GM12865 (cell line): Measurements from ENCODE around the gene EEF1AKMT3.

Source experiments
- DNase-seq: peaks from one replicate; pipeline ENCODE4 v3.0.0; 2010; ENCODE audit warnings: low read depth
- H3K4me3 ChIP-seq: 2 replicates; pipeline ENCODE4 v1.5.1; 2011; ENCODE audit warnings: mild to moderate bottlenecking, low read depth, low read length, control low read depth
- CTCF ChIP-seq: IDR thresholded peaks from 2 replicates; pipeline ENCODE4 v1.5.1; 2011; ENCODE audit warnings: low read length, control low read depth, low read depth, inconsistent platforms; ENCODE audit not compliant: insufficient read depth; ENCODE audit errors: missing control alignments

Gene EEF1AKMT3

GRCh38 chr12:57757771-57758170 is 14.6 kb upstream of the EEF1AKMT3 start:
- no peak for DNase-seq
- no peak for TF ChIP-seq CTCF
- no peak overlapping the region for H3K4me3 ChIP-seq

- DNase-seq, result no peak
- TF ChIP-seq CTCF, result no peak
- no peak overlapping the region for H3K4me3 ChIP-seq
Observed at GRCh38 chr12:57758552-57759359, 13.7 kb upstream of the EEF1AKMT3 start.

GRCh38 chr12:57759360-57759980 is 12.9 kb upstream of the EEF1AKMT3 start:
- DNase-seq, result peak; percentile 64
- H3K4me3 ChIP-seq, result no peak overlapping the region
- peak; percentile 51 for TF ChIP-seq CTCF

GRCh38 chr12:57760347-57760982 is 11.9 kb upstream of the EEF1AKMT3 start:
- TF ChIP-seq CTCF, result no peak
- H3K4me3 ChIP-seq, result no peak overlapping the region
- no peak for DNase-seq

GRCh38 chr12:57761391-57761998 is 10.9 kb upstream of the EEF1AKMT3 start:
- no peak overlapping the region for H3K4me3 ChIP-seq
- no peak for DNase-seq
- no peak for TF ChIP-seq CTCF

- no peak overlapping the region for H3K4me3 ChIP-seq
- no peak for TF ChIP-seq CTCF
- no peak for DNase-seq
Observed at GRCh38 chr12:57762463-57762862, 10.0 kb upstream of the EEF1AKMT3 start.
